ENCODE data around the gene SCAMP4. TPM values are rescaled to one million over a fixed set of nuclear protein-coding genes. Genes with fewer than 3 reads are reported as not detected.
A peak's percentile ranks its signal among the peaks of the same experiment; 100 is the strongest.

Gene SCAMP4
- total and polyA plus RNA-seq, 2 experiments from 2014 or later, result 39.4 to 106 TPM

- TF ChIP-seq POLR2AphosphoS5 (IDR thresholded peaks at IDR 0.05; ENCODE audit: low read depth) (peak; percentile 41), ZNF331 (CRISPR knock-in tag; IDR thresholded peaks at IDR 0.05; ENCODE audit: low read depth) (no peak), EZH2phosphoT487 (IDR thresholded peaks at IDR 0.05; ENCODE audit: unreplicated experiment) (no peak), ETS1 (IDR thresholded peaks at IDR 0.05) (peak; percentile 67), JUNB (IDR thresholded peaks at IDR 0.05; ENCODE audit: unreplicated experiment) (no peak), ZNF462 (CRISPR knock-in tag; IDR thresholded peaks at IDR 0.05) (no peak), REST (IDR thresholded peaks at IDR 0.05; ENCODE audit: unreplicated experiment) (no peak)
- H4K20me1 ChIP-seq (replicated peaks; ENCODE audit: insufficient read depth), result peaks cover 23% of the 10 kb centered on the region
- Mint-ChIP-seq H3K27me3 (ENCODE audit: insufficient read depth, low read depth, poor library complexity) (peaks cover 20% of the 10 kb centered on the region), H3K36me3 (ENCODE audit: low read depth) (no peaks in the 10 kb centered on the region; the same call in 1 of the 3 replicates), H3K9me3 (no peaks in the 10 kb centered on the region), H3K27ac (peak overlapping the region; percentile 95), H3K4me3 (peak overlapping the region; percentile 95), H3K4me1 (peaks cover 20% of the 10 kb centered on the region)
- no peaks in the 10 kb centered on the region for H3K9me2 ChIP-seq (ENCODE audit: insufficient read depth)
- peak overlapping the region; percentile 69; the same call in 1 of the 2 replicates for H2AFZ ChIP-seq
- peak overlapping the region; percentile 88 for H3K27ac ChIP-seq (ENCODE audit: low read depth)
- H3F3A ChIP-seq (replicated peaks; ENCODE audit: low read depth), result peaks cover 10% of the 10 kb centered on the region
- no peaks in the 10 kb centered on the region for H3K36me3 ChIP-seq (ENCODE audit: insufficient read depth)
- peak overlapping the region; percentile 90 for H3K4me3 ChIP-seq
- H3K27me3 ChIP-seq (ENCODE audit: insufficient read depth), result no peaks in the 10 kb centered on the region
- H3K79me2 ChIP-seq (replicated peaks; ENCODE audit: insufficient read depth), result peaks cover 56% of the 10 kb centered on the region
- H3K4me1 ChIP-seq (ENCODE audit: insufficient read depth), result peaks cover 18% of the 10 kb centered on the region
- peak; percentile 93 for DNase-seq (ENCODE audit: low spot score)
- H3K4me2 ChIP-seq, result peak overlapping the region; percentile 92
- peak; percentile 74 for ATAC-seq
Observed at GRCh38 chr19:1942078-1942933, 37.1 kb downstream of the SCAMP4 start.

All from GM23338 (cell line).